C4-2B (cell line): Measurements from ENCODE around the gene CATSPERZ.

ENCODE experiments used
- CTCF ChIP-seq: fragments of 450-650 bp; conservative IDR thresholded peaks from 2 replicates; pipeline ENCODE4 v1.5.1; 2017; ENCODE audit warnings: mild to moderate bottlenecking
- ZFX ChIP-seq: fragments of 450-650 bp; IDR thresholded peaks from 2 replicates; pipeline ENCODE4 v1.6.1; 2017

DNA sequence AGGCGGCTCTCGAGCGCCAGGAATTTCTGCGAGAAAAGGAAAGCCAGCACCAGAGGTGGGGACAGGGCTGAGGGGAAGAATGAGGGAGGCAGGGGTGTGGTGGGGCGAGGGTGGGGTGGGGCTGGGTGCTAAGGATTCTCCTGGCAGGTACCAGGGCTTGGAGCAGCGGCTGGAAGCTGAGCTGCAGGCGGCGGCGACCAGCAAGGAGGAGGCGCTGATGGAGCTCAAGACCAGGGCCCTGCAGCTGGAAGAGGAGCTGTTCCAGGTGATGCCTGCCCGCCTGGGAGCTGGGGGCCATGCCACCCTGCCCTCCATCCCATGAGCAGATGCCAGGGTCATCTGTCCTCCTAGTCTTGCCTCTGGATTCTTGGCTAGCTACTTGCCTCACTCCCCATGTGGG, 49.2 kb downstream of the CATSPERZ start:
- no peak for TF ChIP-seq CTCF
- TF ChIP-seq ZFX, result no peak
